Measurements from ENCODE around the gene KLF3.

GRCh38 chr4:38623260-38623659 is 40.7 kb upstream of the KLF3 start:
- no peak for TF ChIP-seq GATA3 (IDR thresholded peaks at IDR 0.05; ENCODE audit: low read depth, low read length)
- TF ChIP-seq GATA2 (IDR thresholded peaks at IDR 0.05; ENCODE audit: low read depth, low read length), result no peak

Measured in SH-SY5Y (cell line).